Chondrocyte (in vitro differentiated cells): Measurements from ENCODE around the gene ATG4D. TPM values are rescaled to one million over a fixed set of nuclear protein-coding genes. Genes with fewer than 3 reads are reported as not detected.
A peak's percentile ranks its signal among the peaks of the same experiment; 100 is the strongest.

Experiments
- DNase-seq: peaks from one replicate; pipeline ENCODE4 v3.0.0; 2021; ENCODE audit warnings: mixed read lengths, low spot score
- H3K27ac Mint-ChIP-seq: one replicate; pipeline ENCODE4 v1.8.0; 2021; ENCODE audit warnings: mild to moderate bottlenecking, moderate library complexity, mixed read lengths; ENCODE audit not compliant: unreplicated experiment
- H3K27me3 Mint-ChIP-seq: 2 replicates; pipeline ENCODE4 v1.8.0; 2021; ENCODE audit warnings: low read depth, mixed read lengths
- H3K36me3 Mint-ChIP-seq: 2 replicates; pipeline ENCODE4 v1.8.0; 2021; ENCODE audit warnings: low read depth, mixed read lengths
- H3K4me1 Mint-ChIP-seq: 2 replicates; pipeline ENCODE4 v1.8.0; 2021; ENCODE audit warnings: low read depth, mild to moderate bottlenecking, mixed read lengths
- H3K4me3 Mint-ChIP-seq: one replicate; pipeline ENCODE4 v1.8.0; 2021; ENCODE audit warnings: mild to moderate bottlenecking, moderate library complexity, mixed read lengths; ENCODE audit not compliant: unreplicated experiment
- H3K9me3 Mint-ChIP-seq: 2 replicates; pipeline ENCODE4 v1.8.0; 2021; ENCODE audit warnings: low read depth, mixed read lengths
- long read RNA-seq: library from polyadenylated mRNA; stranded (forward); transcript quantifications from one replicate; pipeline ENCODE4 v2.0.0, GENCODE V29; 2021
- total RNA-seq: library from RNA; stranded (reverse); gene quantifications from 3 replicates; pipeline ENCODE4 v1.2.1, GENCODE V29; 2021
- TF ChIP-seq, protein P1 (sequence below): fragments of 200-600 bp; sonication (generic); IDR thresholded peaks from 2 replicates; pipeline ENCODE4 v1.5.0; 2021; ENCODE audit warnings: antibody characterized with exemption, mild to moderate bottlenecking, moderate library complexity

The ATG4D gene
- 14.8 to 23.2 TPM (median 21.7 TPM) in 3 replicates for total RNA-seq
- long read RNA-seq, transcript ATG4D-204 (10 exons, 1,752 nt) = minor isoform, 12 of 59 reads
- long read RNA-seq, transcript ATG4D-201 (10 exons, 1,949 nt) = major isoform, 26 of 59 reads
- long read RNA-seq, partial matches to known transcripts = 3 of 59 reads
- long read RNA-seq, other reads (novel, unspliced or antisense) = 16 of 59 reads

DNA sequence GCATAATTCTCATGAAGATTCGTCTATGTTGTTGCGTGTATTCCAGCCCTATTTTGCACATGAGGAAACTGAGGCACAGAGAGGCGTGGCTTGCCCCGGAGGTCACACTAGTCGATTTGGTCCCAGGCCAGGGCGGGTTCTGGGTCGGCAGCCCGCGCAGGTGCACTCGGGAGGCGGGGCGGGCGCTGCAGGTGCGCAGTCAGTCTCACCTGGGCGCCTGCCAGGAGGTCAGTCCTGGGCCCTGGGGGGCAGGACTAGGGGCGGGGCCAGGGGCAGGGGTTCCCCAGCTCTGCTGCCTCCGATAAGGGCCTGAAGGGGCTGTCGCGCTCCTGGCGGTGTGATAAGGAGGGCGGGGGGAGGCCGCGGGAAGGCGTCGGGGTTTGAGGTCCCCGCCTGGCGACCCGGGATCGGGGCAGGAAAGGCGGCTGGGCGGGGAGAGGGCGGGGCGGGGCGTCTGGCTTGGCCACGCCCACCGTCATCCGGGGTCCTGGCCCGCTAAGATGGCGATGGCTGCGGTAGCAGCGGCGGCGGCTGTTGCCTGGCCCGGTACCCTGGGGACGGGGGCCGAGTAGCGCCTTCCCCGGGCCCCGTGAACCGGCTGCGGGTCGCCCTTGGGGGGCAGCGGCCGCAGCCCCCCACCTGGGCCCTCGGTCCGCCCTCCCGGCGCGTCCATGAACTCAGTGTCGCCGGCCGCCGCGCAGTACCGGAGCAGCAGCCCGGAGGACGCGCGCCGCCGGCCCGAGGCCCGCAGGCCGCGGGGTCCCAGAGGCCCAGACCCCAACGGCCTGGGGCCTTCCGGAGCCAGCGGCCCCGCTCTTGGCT is at the start of gene ATG4D:
ATG4D (plus strand) TSS at position 485 of the 822 bp plus-strand sequence; CDS start at position 672, 187 bp downstream.
- Mint-ChIP-seq H3K27ac (peak within 1 kb of the TSS; percentile 59), H3K27me3 (no peaks in the 10 kb centered on the region), H3K36me3 (peaks cover 4% of the 10 kb centered on the region), H3K9me3 (no peaks in the 10 kb centered on the region), H3K4me1 (peaks cover 15% of the 10 kb centered on the region), H3K4me3 (peak within 1 kb of the TSS; percentile 82)
- DNase-seq = no peak
- TF ChIP-seq, protein P1, sequence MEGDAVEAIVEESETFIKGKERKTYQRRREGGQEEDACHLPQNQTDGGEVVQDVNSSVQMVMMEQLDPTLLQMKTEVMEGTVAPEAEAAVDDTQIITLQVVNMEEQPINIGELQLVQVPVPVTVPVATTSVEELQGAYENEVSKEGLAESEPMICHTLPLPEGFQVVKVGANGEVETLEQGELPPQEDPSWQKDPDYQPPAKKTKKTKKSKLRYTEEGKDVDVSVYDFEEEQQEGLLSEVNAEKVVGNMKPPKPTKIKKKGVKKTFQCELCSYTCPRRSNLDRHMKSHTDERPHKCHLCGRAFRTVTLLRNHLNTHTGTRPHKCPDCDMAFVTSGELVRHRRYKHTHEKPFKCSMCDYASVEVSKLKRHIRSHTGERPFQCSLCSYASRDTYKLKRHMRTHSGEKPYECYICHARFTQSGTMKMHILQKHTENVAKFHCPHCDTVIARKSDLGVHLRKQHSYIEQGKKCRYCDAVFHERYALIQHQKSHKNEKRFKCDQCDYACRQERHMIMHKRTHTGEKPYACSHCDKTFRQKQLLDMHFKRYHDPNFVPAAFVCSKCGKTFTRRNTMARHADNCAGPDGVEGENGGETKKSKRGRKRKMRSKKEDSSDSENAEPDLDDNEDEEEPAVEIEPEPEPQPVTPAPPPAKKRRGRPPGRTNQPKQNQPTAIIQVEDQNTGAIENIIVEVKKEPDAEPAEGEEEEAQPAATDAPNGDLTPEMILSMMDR = no peak

DNA sequence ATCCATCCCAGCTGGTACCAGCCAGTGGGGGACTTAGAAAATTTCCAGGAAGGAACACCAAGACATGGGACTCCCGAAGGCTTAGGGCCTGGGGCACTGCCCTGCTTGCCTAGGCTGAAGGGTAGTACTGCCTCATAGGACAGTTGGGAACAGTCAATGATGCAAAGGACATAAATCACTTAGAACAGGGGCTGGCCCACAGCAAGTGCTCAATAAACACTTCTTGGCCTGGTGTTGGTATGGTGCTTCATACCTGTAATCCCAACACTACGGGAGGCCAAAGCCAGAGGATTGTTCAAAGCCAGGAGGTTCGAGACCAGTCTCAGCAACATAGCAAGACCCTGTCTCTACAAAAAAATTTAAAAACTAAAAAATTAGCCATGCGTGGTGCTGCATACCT is 46.3 kb upstream of the ATG4D start:
- no peak overlapping the region for H3K27ac Mint-ChIP-seq
- no peaks in the 10 kb centered on the region for H3K9me3 Mint-ChIP-seq
- peaks cover 25% of the 10 kb centered on the region for H3K4me1 Mint-ChIP-seq
- no peak for DNase-seq
- TF ChIP-seq, protein P1 = no peak
- H3K27me3 Mint-ChIP-seq = no peaks in the 10 kb centered on the region
- peaks cover 15% of the 10 kb centered on the region for H3K36me3 Mint-ChIP-seq
- no peak overlapping the region for H3K4me3 Mint-ChIP-seq

DNA sequence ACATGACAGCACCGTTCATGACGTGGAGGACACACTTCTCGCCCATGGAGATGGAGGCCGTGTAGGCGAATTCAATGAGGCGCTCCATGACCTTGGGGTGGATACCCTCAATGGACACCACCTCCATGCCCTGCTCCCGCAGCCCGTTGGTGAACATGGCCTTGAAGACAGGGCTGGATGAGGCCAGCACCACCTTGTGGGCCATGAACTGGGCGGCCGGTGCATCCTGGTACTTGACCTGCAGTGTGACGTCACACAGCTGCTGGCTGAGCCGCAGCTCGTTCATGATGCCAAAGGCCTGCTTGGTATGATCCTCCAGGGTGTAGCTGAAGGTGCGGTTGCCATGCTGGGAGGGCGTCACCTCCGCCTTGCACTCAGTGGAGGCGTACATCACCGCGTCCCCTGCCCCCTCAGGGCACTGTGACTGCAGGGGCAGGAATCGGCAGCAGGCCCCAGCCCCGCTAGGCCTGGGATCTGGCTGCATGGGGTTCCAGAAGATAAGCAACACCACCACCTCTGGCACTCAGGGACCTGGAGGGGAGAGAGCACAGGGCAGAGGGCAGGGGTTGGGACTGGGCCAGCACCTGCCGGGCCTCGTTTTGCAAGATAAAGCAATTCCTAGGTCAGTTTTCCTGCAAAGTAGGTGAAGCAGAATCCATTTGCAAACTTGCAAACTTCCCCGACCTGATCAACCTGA is 44.0 kb upstream of the ATG4D start:
- no peak for DNase-seq
- peak overlapping the region; percentile 8 for H3K27ac Mint-ChIP-seq
- TF ChIP-seq, protein P1 = no peak
- H3K9me3 Mint-ChIP-seq = no peaks in the 10 kb centered on the region
- H3K4me1 Mint-ChIP-seq = peaks cover 28% of the 10 kb centered on the region
- no peaks in the 10 kb centered on the region for H3K27me3 Mint-ChIP-seq
- peaks cover 12% of the 10 kb centered on the region for H3K36me3 Mint-ChIP-seq
- no peak overlapping the region for H3K4me3 Mint-ChIP-seq

DNA sequence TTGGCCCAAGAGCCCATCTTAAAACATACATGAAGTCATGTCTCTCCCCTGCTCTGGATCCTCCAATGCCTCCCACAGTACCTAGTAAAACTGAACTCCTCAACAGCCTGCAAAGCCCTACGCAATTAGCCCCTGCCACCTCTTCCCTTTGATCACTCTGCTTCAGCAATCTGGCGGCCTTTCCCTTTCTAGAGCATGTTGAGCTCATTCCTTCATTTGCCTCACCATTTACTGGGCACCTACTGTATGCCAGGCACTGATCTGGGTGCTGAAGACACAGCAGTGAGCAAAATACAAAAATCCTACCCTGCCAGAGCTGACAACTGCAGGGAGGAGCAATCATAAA is 43.5 kb upstream of the ATG4D start:
- Mint-ChIP-seq H3K4me1 (peaks cover 28% of the 10 kb centered on the region), H3K4me3 (no peak overlapping the region), H3K9me3 (no peaks in the 10 kb centered on the region), H3K27ac (peak overlapping the region; percentile 8), H3K36me3 (peaks cover 12% of the 10 kb centered on the region), H3K27me3 (no peaks in the 10 kb centered on the region)
- TF ChIP-seq, protein P1 = no peak
- DNase-seq = no peak

DNA sequence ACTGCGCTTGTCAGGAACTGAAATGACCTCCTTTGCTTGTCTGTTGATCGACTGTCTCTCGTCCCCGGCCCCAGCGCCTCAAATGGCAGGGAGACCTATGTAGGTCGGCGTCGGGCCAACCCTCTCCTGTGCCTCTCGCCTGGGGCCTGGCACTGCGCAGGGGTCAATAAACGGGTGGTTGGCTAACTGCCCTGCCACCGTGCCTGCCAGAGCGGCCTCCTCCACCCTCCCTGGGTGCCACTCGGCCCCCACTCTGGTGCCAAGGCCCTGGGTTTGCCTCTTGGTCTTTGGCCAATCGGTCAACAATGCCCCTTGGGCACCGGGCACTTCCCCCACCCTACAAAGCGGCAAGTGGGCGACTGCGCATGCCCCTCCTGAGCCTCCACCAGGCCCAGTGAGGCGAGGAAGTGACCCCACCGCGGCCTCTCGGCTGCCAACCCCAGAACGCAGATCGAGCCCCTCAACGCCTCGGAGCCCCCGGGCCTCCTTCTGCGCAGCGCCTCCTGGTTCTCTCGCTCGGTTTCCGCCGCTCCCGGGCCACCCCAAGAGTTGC is 41.7 kb upstream of the ATG4D start:
- peak overlapping the region; percentile 81 for H3K27ac Mint-ChIP-seq

More for the DNA sequence above, 41.7 kb upstream of the ATG4D start:
- TF ChIP-seq, protein P1 = no peak
- Mint-ChIP-seq H3K27me3 (no peaks in the 10 kb centered on the region), H3K4me1 (peaks cover 28% of the 10 kb centered on the region), H3K4me3 (peak overlapping the region; percentile 80), H3K36me3 (peaks cover 12% of the 10 kb centered on the region), H3K9me3 (no peaks in the 10 kb centered on the region)
- DNase-seq = no peak
